K562 (cell line): ENCODE measurements around the gene TECPR2. TPM values are rescaled to one million over a fixed set of nuclear protein-coding genes. Genes with fewer than 3 reads are reported as not detected.

Experiments used
- BHLHE40 ChIP-seq: IDR thresholded peaks from 2 replicates; pipeline ENCODE4 v1.6.1; 2011; ENCODE audit warnings: low read length, improper control_type of control experiment
- CEBPZ ChIP-seq: fragments of 150-350 bp; IDR thresholded peaks from 2 replicates; pipeline ENCODE4 v1.6.1; 2014; ENCODE audit warnings: low read depth, mild to moderate bottlenecking, low read length, borderline replicate concordance
- CREB5 ChIP-seq: fragments of 250-450 bp; sonication (Bioruptor Pico); IDR thresholded peaks from 2 replicates; pipeline ENCODE4 v1.5.0; 2020; ENCODE audit warnings: mild to moderate bottlenecking
- CUX1 ChIP-seq: fragments of 200-800 bp; sonication (Bioruptor generic); IDR thresholded peaks from 2 replicates; pipeline ENCODE4 v1.6.1; 2016; ENCODE audit warnings: missing genetic modification characterization, missing compliant biosample characterization
- HDAC1 ChIP-seq, 2 experiments: fragments of 450-650 bp; IDR thresholded peaks; 2 replicates each; pipeline ENCODE4 v1.6.1; 2016 to 2017; ENCODE audit warnings: inconsistent platforms in 1 of 2, mild to moderate bottlenecking in 1 of 2, moderate library complexity in 1 of 2
- MED1 ChIP-seq: sonication (generic); formaldehyde crosslinking; IDR thresholded peaks from 2 replicates; pipeline ENCODE4 v1.8.1; 2023; ENCODE audit warnings: missing genetic modification reagents, borderline replicate concordance
- NCOR1 ChIP-seq: fragments of 450-650 bp; IDR thresholded peaks from 2 replicates; pipeline ENCODE4 v1.6.1; 2016; ENCODE audit warnings: mild to moderate bottlenecking, moderate library complexity
- PHTF2 ChIP-seq: fragments of 250-450 bp; sonication (Bioruptor Pico); IDR thresholded peaks from 2 replicates; pipeline ENCODE4 v1.5.0; 2021; ENCODE audit warnings: mild to moderate bottlenecking
- PYGO2 ChIP-seq: fragments of 450-650 bp; IDR thresholded peaks from 2 replicates; pipeline ENCODE4 v1.6.1; 2016; ENCODE audit warnings: mild to moderate bottlenecking, missing genetic modification characterization, moderate library complexity, missing compliant biosample characterization
- RAD21 ChIP-seq, 2 experiments: fragments of 250-450 bp in 1 of 2; fragments of 450-650 bp in 1 of 2; sonication (Bioruptor Pico) in 1 of 2; formaldehyde crosslinking in 1 of 2; IDR thresholded peaks in 1 of 2; conservative IDR thresholded peaks in 1 of 2; 2 replicates each; pipeline versions ENCODE4 v1.4.0 to v1.8.0; 2020 to 2022; ENCODE audit warnings: mild to moderate bottlenecking in 2 of 2, moderate library complexity in 1 of 2
- ZNF324 ChIP-seq: fragments of 250-450 bp; sonication (Bioruptor Pico); IDR thresholded peaks from 2 replicates; pipeline ENCODE4 v1.4.0; 2020; ENCODE audit warnings: mild to moderate bottlenecking
- ZSCAN29 ChIP-seq: fragments of 450-650 bp; IDR thresholded peaks from 2 replicates; pipeline ENCODE4 v1.6.1; 2017
- polyA plus RNA-seq, 8 experiments: library from polyadenylated mRNA; depleted of rRNA in 4 of 8; stranded (reverse) in 5 of 8; unstranded in 3 of 8; fragments of >200 nt; fragmentation: Nextera tagmentation in 2 of 8; fragmentation: Illumina TruSeq in 1 of 8; extraction: Ambion mirVana in 2 of 8; extraction: Trizol in 1 of 8; gene quantifications; 2 replicates each; pipeline versions ENCODE4 v1.2.1 to v1.2.3, GENCODE V29; 2011 to 2014; ENCODE audit warnings: inconsistent platforms in 1 of 8, missing spikeins in 1 of 8
- total RNA-seq, 7 experiments: library from RNA; depleted of rRNA in 6 of 7; stranded (reverse); fragments of >200 nt in 6 of 7; fragmentation: Illumina TruSeq in 2 of 7; extraction: Trizol in 2 of 7; gene quantifications; 2 replicates each; pipeline versions ENCODE4 v1.2.1 to v1.2.3, GENCODE V29; 2011 to 2021; ENCODE audit warnings: low replicate concordance in 1 of 7
- TF ChIP-seq, protein P1 (sequence below): fragments of 450-650 bp; conservative IDR thresholded peaks from 2 replicates; pipeline ENCODE4 v1.6.1; 2016; ENCODE audit warnings: missing genetic modification characterization, low read depth, mild to moderate bottlenecking, control low read depth, missing compliant biosample characterization
- TF ChIP-seq, protein P2 (sequence below): sonication (generic); formaldehyde crosslinking; IDR thresholded peaks from 2 replicates; pipeline ENCODE4 v1.5.0; 2020; ENCODE audit warnings: missing genetic modification reagents

Gene TECPR2
- total and polyA plus RNA-seq, 9 of the 15 experiments (the other 6 are each of a cell fraction or from before 2014, with no cell fraction given): 0.04 to 3.0 (median 0.83) TPM

DNA sequence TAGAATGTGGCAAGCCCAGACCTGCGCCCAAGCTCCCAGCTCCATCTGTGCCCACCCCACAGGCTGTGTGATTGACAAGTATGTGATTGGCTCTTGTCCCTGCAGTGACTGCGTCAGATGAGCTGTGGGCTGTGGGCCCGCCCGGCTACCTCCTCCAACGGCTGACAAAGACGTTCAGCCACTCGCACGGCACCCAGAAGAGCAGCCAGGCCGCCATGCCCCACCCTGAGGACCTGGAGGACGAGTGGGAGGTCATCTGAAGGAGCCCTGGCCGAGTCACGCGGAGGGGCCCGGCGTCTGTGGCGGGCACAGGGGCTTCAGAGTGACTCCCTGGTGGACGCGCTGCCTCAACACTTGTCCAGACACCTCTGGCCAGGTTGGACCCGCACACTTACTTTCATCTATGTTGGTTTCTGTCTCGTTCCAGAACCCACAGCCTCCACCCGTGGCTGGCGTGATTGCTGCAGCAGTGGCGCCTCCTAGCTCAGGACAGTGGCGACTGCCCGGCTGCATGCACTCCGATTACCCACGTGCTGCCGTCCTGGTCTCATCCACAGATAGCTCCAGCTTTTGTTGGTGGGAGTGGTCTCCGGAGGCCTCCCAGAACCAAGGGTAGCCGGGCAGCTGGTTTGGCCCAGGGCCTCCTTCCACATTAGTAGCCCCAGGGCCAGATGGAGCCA is 135.4 kb downstream of the TECPR2 start (continued):
- TF ChIP-seq, protein P1, sequence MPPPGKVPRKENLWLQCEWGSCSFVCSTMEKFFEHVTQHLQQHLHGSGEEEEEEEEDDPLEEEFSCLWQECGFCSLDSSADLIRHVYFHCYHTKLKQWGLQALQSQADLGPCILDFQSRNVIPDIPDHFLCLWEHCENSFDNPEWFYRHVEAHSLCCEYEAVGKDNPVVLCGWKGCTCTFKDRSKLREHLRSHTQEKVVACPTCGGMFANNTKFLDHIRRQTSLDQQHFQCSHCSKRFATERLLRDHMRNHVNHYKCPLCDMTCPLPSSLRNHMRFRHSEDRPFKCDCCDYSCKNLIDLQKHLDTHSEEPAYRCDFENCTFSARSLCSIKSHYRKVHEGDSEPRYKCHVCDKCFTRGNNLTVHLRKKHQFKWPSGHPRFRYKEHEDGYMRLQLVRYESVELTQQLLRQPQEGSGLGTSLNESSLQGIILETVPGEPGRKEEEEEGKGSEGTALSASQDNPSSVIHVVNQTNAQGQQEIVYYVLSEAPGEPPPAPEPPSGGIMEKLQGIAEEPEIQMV: no peak
- TF ChIP-seq CREB5 (CRISPR knock-in tag): no peak
- peak; percentile 34; the same call in 1 of the 2 replicates for TF ChIP-seq BHLHE40
- no peak for TF ChIP-seq PHTF2
- no peak for TF ChIP-seq CUX1 (CRISPR knock-in tag)
- TF ChIP-seq MED1: no peak
- no peak for TF ChIP-seq CEBPZ
- TF ChIP-seq, protein P2, sequence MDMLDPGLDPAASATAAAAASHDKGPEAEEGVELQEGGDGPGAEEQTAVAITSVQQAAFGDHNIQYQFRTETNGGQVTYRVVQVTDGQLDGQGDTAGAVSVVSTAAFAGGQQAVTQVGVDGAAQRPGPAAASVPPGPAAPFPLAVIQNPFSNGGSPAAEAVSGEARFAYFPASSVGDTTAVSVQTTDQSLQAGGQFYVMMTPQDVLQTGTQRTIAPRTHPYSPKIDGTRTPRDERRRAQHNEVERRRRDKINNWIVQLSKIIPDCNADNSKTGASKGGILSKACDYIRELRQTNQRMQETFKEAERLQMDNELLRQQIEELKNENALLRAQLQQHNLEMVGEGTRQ: 0 out of 2 replicates have a peak, but pooled peaks have one; percentile 19
- peak in 1 of 2 experiments; percentile 53; a peak in 2 of 4 replicates for TF ChIP-seq RAD21 (CRISPR knock-in tag; conservative IDR thresholded peaks at IDR 0.05 in 1 of 2, IDR thresholded peaks at IDR 0.05 in 1 of 2)
- no peak for TF ChIP-seq ZNF324 (CRISPR knock-in tag)
- no peak for TF ChIP-seq NCOR1
- TF ChIP-seq HDAC1 (IDR thresholded peaks at IDR 0.05): no peak
- no peak for TF ChIP-seq ZSCAN29
- no peak for TF ChIP-seq PYGO2 (tag)
